Smooth muscle cell (in vitro differentiated cells): Measurements from ENCODE around the gene DGKQ. TPM values are rescaled to one million over a fixed set of nuclear protein-coding genes. Genes with fewer than 3 reads are reported as not detected.

Source experiments
- DNase-seq: peaks from one replicate; lab custom pipeline; 2025; ENCODE audit not compliant: unreplicated experiment; lab: John Stamatoyannopoulos, UW
- H2AFZ ChIP-seq: fragments of 200-600 bp; sonication (generic); 2 replicates; pipeline ENCODE4 v1.6.0; 2016; ENCODE audit warnings: antibody characterized with exemption, low read depth, mild to moderate bottlenecking
- H3F3A ChIP-seq: fragments of 200-600 bp; sonication (generic); 2 replicates; pipeline ENCODE4 v1.6.0; 2017; ENCODE audit warnings: antibody characterized with exemption, low read depth
- H3K27ac ChIP-seq: fragments of 200-600 bp; sonication (generic); 2 replicates; pipeline ENCODE4 v1.5.1; 2016; ENCODE audit warnings: low read depth, mild to moderate bottlenecking
- H3K27me3 ChIP-seq: fragments of 200-600 bp; sonication (generic); 2 replicates; pipeline ENCODE4 v1.6.1; 2016; ENCODE audit warnings: low read depth, mild to moderate bottlenecking
- H3K36me3 ChIP-seq: fragments of 200-600 bp; sonication (generic); 2 replicates; pipeline ENCODE4 v1.5.1; 2016; ENCODE audit warnings: low read depth
- H3K4me1 ChIP-seq: fragments of 200-600 bp; sonication (generic); 2 replicates; pipeline ENCODE4 v1.5.1; 2016; ENCODE audit warnings: low read depth
- H3K4me2 ChIP-seq: fragments of 200-600 bp; sonication (generic); 2 replicates; pipeline ENCODE4 v1.6.0; 2016; ENCODE audit warnings: mild to moderate bottlenecking
- H3K4me3 ChIP-seq: fragments of 200-600 bp; sonication (generic); 2 replicates; pipeline ENCODE4 v1.5.1; 2016; ENCODE audit warnings: mild to moderate bottlenecking
- H3K79me2 ChIP-seq: fragments of 200-600 bp; sonication (generic); 2 replicates; pipeline ENCODE4 v1.6.0; 2016; ENCODE audit warnings: low read depth, mild to moderate bottlenecking
- H3K9ac ChIP-seq: fragments of 200-600 bp; sonication (generic); 2 replicates; pipeline ENCODE4 v1.6.0; 2016; ENCODE audit warnings: low read depth
- H3K9me3 ChIP-seq: fragments of 200-600 bp; sonication (generic); replicated peaks from 2 replicates; pipeline ENCODE4 v1.5.1; 2016; ENCODE audit warnings: low read depth
- H4K20me1 ChIP-seq: fragments of 200-600 bp; sonication (generic); 2 replicates; pipeline ENCODE4 v1.6.0; 2016; ENCODE audit warnings: low read depth
- WGBS: methylation state at CpG from one replicate; pipeline ENCODE4 v1.1.7; 2016; ENCODE audit warnings: low lambda C conversion rate; 5-methylcytosine and 5-hydroxymethylcytosine counted together
- polyA plus RNA-seq: library from polyadenylated mRNA; unstranded; fragments of >200 nt; fragmentation: Nextera tagmentation; extraction: Ambion mirVana; gene quantifications from 2 replicates; pipeline ENCODE4 v1.2.1, GENCODE V29; 2016
- total RNA-seq: library from RNA; depleted of rRNA; stranded (reverse); fragments of >200 nt; gene quantifications from 2 replicates; pipeline ENCODE4 v1.2.3, GENCODE V29; 2014
- TF ChIP-seq, protein P1 (sequence below): fragments of 200-600 bp; sonication (generic); IDR thresholded peaks from 2 replicates; pipeline ENCODE4 v1.5.1; 2017; ENCODE audit warnings: borderline replicate concordance, mild to moderate bottlenecking, antibody characterized with exemption; ENCODE audit not compliant: insufficient read depth, poor library complexity, severe bottlenecking

DGKQ gene
- total and polyA plus RNA-seq, 2 experiments from 2014 or later, result 4.2 to 16.2 TPM

GRCh38 chr4:953574-953915, 19.8 kb downstream of the DGKQ start:
- WGBS, result 98% methylated on average over 12 of the region's 13 CpGs
- Histone ChIP-seq H3K9me3 (no peaks in the 10 kb centered on the region), H3K27me3 (no peaks in the 10 kb centered on the region), H3K4me2 (no peak overlapping the region), H3K36me3 (no peaks in the 10 kb centered on the region), H3F3A (no peaks in the 10 kb centered on the region), H3K79me2 (no peaks in the 10 kb centered on the region), H4K20me1 (no peaks in the 10 kb centered on the region), H3K4me1 (no peaks in the 10 kb centered on the region), H2AFZ (no peak overlapping the region), H3K4me3 (no peak overlapping the region), H3K27ac (no peak overlapping the region), H3K9ac (no peak overlapping the region)
- DNase-seq, result no peak
- TF ChIP-seq, protein P1, sequence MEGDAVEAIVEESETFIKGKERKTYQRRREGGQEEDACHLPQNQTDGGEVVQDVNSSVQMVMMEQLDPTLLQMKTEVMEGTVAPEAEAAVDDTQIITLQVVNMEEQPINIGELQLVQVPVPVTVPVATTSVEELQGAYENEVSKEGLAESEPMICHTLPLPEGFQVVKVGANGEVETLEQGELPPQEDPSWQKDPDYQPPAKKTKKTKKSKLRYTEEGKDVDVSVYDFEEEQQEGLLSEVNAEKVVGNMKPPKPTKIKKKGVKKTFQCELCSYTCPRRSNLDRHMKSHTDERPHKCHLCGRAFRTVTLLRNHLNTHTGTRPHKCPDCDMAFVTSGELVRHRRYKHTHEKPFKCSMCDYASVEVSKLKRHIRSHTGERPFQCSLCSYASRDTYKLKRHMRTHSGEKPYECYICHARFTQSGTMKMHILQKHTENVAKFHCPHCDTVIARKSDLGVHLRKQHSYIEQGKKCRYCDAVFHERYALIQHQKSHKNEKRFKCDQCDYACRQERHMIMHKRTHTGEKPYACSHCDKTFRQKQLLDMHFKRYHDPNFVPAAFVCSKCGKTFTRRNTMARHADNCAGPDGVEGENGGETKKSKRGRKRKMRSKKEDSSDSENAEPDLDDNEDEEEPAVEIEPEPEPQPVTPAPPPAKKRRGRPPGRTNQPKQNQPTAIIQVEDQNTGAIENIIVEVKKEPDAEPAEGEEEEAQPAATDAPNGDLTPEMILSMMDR, result no peak

DNA sequence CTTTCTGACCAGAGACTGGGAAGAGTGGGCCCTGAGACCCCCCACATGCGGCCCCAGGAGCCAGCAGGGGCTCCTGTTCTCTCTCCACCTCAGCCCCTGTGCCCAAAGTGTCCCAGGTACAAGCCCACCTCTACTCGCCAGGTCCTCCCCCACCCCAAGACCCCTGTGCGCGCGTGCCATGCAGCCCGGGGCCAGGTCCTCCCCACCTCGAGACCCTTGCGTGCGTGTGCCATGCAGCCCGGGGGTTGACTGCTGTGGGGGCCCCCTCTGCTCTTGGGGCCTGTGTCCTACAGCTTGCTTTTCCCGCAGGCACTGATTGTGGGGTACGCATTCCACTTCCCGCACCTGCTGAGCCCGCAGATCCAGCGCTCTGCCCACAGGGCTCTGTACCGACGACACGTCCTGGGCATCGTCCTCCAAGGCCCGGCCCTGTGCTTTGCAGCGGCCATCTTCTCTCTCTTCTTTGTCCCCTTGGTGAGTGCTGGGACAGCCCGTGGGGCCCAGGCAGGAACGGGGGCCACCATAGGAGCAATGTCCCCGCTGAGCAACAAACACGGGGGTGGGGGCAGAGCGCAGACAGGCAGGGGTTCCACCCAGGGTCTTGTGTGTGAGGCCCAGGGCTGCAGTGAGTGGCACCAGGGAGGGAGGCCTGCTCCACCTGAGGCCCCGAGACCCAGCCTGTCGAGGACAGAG, 20.3 kb downstream of the DGKQ start:
- Histone ChIP-seq H3K79me2 (no peaks in the 10 kb centered on the region), H3K9ac (no peak overlapping the region), H3K36me3 (no peaks in the 10 kb centered on the region), H3K4me2 (no peak overlapping the region), H3F3A (no peaks in the 10 kb centered on the region), H3K4me1 (no peaks in the 10 kb centered on the region), H2AFZ (no peak overlapping the region), H3K27me3 (no peaks in the 10 kb centered on the region), H3K9me3 (no peaks in the 10 kb centered on the region), H3K27ac (no peak overlapping the region), H4K20me1 (no peaks in the 10 kb centered on the region), H3K4me3 (no peak overlapping the region)
- TF ChIP-seq, protein P1, result no peak
- no peak for DNase-seq
- WGBS, result 94% methylated on average over 27 of the region's 28 CpGs

GRCh38 chr4:951594-952468, 21.5 kb downstream of the DGKQ start:
- Histone ChIP-seq H3K36me3 (no peaks in the 10 kb centered on the region), H4K20me1 (no peaks in the 10 kb centered on the region), H3K27me3 (no peaks in the 10 kb centered on the region), H3K79me2 (no peaks in the 10 kb centered on the region), H3F3A (no peaks in the 10 kb centered on the region), H3K9me3 (no peaks in the 10 kb centered on the region), H3K9ac (no peak overlapping the region), H3K4me2 (no peak overlapping the region), H3K4me1 (no peaks in the 10 kb centered on the region), H3K4me3 (no peak overlapping the region), H2AFZ (no peak overlapping the region), H3K27ac (no peak overlapping the region)
- no peak for DNase-seq
- 94% methylated on average over 18 of the region's 23 CpGs for WGBS
- TF ChIP-seq, protein P1, result no peak
